Fibroblast of lung (primary cell): ENCODE data around the gene LEUTX.

Experiments used
- EZH2 ChIP-seq: IDR thresholded peaks from 2 replicates; pipeline ENCODE4 v1.5.1; 2012; ENCODE audit warnings: low read length, control low read depth, mild to moderate bottlenecking; ENCODE audit errors: missing control alignments
- TF ChIP-seq, protein P1 (sequence below), 2 donors: IDR thresholded peaks in 1 of 2; conservative IDR thresholded peaks in 1 of 2; 1 replicate in 1 of 2; 2 replicates in 1 of 2; pipeline ENCODE4 v1.5.1; 2011 to 2012; ENCODE audit warnings: low read length in 2 of 2, control low read depth in 1 of 2, inconsistent platforms in 1 of 2, low read depth in 1 of 2, mild to moderate bottlenecking in 1 of 2

DNA sequence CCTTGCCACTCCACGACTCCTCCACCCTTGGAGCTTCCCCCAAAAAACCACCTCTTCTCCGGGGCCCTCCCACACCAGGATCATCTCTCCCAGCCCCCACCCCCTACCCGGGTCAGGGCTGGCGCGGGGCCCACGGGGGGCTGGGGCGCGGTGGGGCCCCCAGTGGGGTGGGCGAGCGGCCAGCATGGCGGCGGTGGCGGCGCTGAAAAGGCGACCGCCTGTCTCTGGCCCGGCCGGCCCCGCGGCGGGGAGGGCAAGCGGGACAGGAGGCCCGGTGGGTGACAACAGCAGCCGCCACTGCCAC is 54.5 kb downstream of the LEUTX start:
- TF ChIP-seq, protein P1, sequence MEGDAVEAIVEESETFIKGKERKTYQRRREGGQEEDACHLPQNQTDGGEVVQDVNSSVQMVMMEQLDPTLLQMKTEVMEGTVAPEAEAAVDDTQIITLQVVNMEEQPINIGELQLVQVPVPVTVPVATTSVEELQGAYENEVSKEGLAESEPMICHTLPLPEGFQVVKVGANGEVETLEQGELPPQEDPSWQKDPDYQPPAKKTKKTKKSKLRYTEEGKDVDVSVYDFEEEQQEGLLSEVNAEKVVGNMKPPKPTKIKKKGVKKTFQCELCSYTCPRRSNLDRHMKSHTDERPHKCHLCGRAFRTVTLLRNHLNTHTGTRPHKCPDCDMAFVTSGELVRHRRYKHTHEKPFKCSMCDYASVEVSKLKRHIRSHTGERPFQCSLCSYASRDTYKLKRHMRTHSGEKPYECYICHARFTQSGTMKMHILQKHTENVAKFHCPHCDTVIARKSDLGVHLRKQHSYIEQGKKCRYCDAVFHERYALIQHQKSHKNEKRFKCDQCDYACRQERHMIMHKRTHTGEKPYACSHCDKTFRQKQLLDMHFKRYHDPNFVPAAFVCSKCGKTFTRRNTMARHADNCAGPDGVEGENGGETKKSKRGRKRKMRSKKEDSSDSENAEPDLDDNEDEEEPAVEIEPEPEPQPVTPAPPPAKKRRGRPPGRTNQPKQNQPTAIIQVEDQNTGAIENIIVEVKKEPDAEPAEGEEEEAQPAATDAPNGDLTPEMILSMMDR (conservative IDR thresholded peaks at IDR 0.05 in 1 of 2, IDR thresholded peaks at IDR 0.05 in 1 of 2; ENCODE audit: low read depth in 1 of 2, low read length in 2 of 2) = no peak
- no peak for TF ChIP-seq EZH2
